NCI-H748 (cell line): Measurements from ENCODE around the gene MYO1G.
A peak's percentile ranks its signal among the peaks of the same experiment; 100 is the strongest.

Experiments
- DNase-seq: peaks from one replicate; lab custom pipeline; 2025; ENCODE audit not compliant: unreplicated experiment; lab: John Stamatoyannopoulos, UW

Gene MYO1G

GRCh38 chr7:44967571-44968446, 11.0 kb downstream of the MYO1G start:
- DNase-seq: no peak

DNA sequence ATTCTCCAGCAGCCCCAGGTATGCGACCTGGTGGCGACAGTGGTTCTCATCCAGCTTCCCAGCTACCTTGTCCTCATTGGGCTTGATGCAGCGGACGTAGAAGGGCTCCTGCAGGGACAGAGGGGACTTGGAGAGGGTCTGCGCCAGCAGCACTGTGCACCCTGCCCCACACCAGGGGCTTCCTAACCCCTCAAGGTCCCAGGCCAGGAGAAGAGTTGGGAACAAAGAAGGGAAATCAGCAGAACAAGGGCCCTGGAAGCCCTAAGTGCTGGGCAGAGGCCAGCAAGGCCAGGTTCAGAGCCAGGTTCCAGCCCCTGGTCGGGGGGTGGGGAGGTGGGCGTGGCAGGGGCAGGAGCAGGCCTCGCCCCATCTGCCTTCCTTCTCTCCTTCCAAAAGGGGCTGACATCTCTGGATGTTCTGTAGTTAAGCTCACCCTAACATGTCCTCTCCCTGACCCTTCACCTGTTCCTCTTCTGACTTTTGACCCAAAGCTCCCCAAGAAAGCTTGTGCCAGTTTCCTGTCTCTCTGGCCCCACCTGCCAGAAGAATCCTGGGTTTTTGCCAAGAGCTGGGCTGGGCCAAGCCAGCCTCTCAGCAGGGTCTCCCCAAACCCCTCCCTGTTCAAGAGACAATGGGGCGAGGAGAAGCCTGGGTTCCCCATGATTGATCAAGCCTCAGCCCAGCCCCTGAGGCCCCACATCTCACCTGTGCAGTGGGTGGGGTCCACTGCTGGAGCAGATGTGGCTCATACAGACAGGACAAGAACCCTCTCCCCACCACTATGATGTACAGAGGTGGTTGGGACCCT, 11.9 kb downstream of the MYO1G start:
- peak; percentile 25 for DNase-seq

GRCh38 chr7:44965937-44966730, 12.7 kb downstream of the MYO1G start:
- no peak for DNase-seq

DNA sequence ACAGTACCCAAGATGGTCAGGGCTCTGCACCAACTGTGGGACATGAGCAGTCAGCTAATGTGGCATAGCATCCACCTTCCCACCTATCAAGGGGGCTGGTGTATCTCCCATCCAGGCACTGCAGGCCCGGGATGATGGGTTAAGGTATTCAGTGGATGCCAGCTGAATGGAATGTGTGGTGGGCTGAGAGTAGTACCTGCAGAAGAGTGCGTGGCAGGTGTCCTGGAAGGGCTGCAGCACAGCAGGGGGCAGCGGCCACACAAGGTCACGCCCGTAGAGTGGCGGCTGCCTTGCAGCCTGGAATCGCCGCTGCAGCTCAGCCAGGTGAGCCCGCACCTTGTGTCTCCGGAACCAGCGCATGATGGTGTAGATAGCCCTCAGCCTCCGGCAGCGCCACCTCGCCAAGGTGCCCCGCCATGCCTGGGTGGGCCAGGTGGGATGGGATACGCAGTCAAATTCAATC, 13.3 kb downstream of the MYO1G start:
- DNase-seq: no peak

DNA sequence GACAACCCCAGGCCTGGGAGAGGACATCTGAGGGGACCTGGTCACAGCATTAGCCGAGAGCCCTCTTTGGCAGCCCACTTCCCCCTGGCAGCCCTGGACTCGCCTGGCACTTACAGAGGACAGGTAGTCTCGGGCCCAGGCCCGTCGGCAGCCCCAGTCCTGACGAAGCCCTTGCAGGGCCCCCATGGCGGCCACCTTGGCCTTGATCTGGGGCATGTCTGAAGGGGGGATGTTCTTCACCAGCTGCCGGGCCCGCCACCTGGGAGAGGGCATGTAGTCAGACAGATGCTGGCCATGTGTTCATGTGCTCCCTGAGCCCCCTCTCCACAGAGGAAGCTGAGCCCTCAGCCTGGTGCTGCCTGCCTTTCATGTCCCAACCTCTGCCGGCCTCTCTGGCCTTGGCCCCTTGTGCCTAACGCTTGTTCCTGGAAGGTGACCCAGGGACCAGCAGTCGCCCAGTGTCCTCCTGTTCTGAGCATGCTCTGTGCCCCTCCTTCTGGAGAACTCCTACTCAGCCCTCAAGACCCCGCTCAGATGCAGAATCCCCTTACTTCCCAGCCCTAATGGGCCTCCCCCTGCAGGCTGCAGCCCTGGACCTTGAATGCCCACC, 13.9 kb downstream of the MYO1G start:
- DNase-seq: no peak

GRCh38 chr7:44964384-44964830, 14.4 kb downstream of the MYO1G start:
- no peak for DNase-seq

GRCh38 chr7:44963364-44964290, 15.2 kb downstream of the MYO1G start:
- DNase-seq: no peak

- no peak for DNase-seq
Observed at GRCh38 chr7:44962483-44963251, 16.1 kb downstream of the MYO1G start.

DNA sequence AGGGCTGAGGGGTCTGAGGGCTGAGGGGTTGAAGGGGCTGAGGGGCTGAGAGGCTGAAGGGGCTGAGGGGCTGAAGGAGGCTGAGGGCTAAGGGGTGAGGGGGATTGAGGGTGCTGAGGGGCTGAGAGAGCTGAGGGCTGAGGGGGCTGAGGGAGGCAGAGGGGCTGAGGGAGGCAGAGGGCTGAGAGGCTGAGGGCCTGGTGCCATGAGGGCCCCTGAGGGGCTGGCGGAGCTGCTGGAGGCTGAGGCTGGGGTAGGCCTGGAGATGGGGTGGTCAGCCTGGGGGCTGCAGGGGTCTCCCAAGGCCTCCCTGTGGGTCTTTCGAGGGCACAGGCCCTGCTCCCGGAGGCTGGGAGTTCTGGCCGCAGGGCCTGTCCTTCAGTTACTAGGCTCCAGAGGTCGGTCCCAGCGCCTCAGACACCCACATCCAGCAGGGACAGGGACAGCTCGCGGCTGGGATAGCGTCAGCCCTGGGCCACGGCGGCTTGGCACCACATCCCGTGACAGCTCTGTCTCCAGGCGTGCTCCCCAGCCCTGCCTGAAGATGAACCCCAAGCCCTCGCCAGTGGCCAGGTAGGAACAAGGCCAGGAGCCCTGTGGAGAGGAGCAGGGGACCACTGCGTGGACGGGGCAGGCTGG, 16.9 kb downstream of the MYO1G start:
- DNase-seq: no peak

DNA sequence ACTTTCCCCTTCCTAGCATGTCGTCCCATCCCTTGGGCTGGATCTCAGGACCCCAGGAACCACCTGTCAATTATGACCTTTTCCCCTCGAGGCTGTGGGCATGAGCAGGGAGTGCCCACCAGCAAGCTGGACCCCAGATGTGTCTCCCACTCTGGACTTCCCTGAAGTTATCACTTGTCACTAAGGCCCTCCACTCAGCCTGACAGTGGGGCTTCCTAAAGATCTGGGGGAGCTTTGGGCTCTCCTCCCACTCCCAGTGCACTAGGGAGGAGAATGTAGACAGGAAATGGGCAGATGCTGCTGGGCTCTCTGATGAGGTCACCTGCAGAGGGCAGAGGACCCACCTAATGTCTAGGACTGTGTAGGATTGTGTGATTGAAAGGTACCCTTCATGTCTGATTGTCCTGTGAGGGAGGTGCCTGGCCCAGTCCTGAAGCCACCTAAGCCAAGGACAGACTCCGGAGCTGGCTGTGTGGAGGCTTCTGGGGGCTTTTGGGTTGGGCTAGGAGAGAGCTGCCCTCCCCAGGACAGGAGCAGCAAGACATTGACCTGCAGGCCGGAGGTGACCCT, 18.7 kb downstream of the MYO1G start:
- DNase-seq: no peak

GRCh38 chr7:44959433-44959951, 19.3 kb downstream of the MYO1G start:
- peak; percentile 15 for DNase-seq

- DNase-seq: no peak
Observed at GRCh38 chr7:44958645-44959344, 20.0 kb downstream of the MYO1G start.

DNA sequence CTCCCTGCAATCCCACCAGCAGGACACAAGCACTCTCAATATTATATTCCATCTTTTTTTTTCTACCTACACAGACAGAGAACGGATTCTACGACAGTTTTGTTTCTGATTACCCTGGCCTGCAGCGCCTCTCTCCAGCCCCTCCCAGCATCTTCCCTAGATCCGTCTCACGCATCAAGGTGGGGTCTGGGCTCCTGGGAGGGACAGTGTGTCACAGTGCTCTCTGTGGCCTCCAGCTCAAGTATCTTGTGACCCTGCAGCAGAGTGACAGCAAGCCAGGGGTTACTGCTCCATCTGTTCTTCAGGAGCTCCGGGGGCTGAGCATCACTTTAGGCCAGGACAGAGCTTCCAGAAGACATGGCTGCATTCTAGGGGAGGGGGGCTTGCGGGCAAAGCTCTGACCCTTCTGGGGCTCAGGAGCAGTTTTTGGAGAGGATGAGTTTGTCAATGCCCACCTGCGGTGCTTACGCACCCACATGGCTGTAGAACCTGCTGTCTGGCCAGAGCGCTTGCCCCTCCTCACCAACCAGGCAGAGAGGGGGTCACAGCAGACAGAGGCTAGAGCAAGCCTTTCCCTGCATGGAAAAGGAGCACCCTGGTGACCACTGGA, 22.6 kb downstream of the MYO1G start:
- no peak for DNase-seq

DNA sequence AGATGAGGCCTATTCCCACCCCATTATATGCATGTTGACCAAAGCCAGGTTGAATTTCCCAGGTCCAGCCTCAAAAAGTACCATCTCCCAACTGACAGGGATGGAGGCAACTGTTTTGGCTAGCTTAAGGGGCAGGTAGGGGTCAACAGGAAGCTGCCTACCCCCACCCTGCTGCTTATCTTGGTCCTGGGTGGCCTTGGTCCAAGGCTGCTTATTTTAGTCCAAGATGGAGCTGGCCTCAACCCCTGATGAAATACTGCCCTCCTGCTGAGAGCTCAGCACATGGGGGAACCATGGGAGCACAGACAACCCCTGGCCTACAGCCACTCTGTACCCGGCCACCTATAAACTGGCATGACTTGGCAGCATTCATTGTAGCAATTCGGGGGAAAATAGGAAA, 23.1 kb downstream of the MYO1G start:
- no peak for DNase-seq

DNA sequence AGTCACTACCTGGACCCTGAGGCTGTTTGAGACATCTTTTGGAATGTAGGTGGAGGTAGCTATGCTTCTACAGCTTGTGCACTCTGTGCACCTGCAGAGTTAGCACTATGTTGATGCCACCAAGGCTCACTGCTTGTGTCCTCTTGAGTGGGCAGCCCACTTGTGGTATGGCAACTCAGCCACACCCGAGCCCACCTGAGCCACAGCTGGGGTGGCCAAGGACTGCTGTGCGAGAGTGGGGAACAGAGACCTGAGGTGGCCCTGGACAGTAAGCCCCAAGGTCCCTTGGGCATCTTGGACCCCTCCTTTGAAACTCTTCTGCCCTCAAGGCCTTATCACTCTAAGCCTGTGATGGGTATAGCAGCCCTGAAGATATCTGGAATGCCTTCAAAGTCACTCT, 25.7 kb downstream of the MYO1G start:
- DNase-seq: no peak

- no peak for DNase-seq
Observed at GRCh38 chr7:44949303-44949702, 29.5 kb downstream of the MYO1G start.

DNA sequence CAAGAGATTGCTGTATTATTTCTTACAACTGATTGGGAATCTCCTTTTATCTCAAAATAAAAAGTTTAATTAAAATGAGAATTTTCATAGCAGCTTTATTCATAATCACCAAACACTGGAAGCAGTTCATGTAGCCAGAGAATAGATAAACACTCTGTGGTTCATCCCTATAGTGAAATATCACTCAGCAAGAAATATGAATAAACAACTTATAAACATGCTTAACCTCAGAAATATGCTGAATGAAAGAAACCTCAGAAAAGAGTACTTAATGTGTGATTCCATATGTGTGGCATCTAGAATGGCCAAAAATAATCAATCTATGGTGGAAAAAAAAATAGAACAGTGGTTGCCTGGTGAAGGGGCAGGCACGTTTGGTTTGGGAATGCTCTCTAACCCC, 33.3 kb downstream of the MYO1G start:
- DNase-seq: no peak
